GM12878 (cell line): ENCODE measurements around the gene CLDN14. TPM values are rescaled to one million over a fixed set of nuclear protein-coding genes. Genes with fewer than 3 reads are reported as not detected.

Source experiments
- ATAC-seq: fragments of 200-7000 bp; cut with Tn5 transposase; 3 replicates; pipeline ENCODE4 v1.9.1; 2020; ENCODE audit warnings: mild to moderate bottlenecking, moderate library complexity
- BruUV-seq: library from RNA; stranded (reverse); fragments of 400-500 nt; replicated peaks from 2 replicates; lab custom pipeline; 2021; lab: Mats Ljungman, UMichigan
- CTCF ChIA-PET: fragments of 300-600 bp; sonication (Branson Sonifier 250); formaldehyde crosslinking; extraction: SDS; loops from one replicate; lab custom pipeline; 2021; ENCODE audit warnings: inconsistent platforms; lab: Yijun Ruan, JAX
- POLR2A ChIA-PET: fragments of 350-600 bp; formaldehyde crosslinking; extraction: SDS; loops from one replicate; lab custom pipeline; 2021; ENCODE audit warnings: inconsistent platforms; lab: Charles Lee
- RAD21 ChIA-PET: fragments of 300-600 bp; sonication (Branson Sonifier 250); formaldehyde crosslinking; loops from one replicate; lab custom pipeline; 2023; ENCODE audit warnings: antibody characterized with exemption; ENCODE audit not compliant: unreplicated experiment; lab: Charles Lee
- SMC1A ChIA-PET: fragments of 300-600 bp; sonication (Branson Sonifier 250); formaldehyde crosslinking; loops from one replicate; lab custom pipeline; 2023; ENCODE audit not compliant: unreplicated experiment, uncharacterized antibody; lab: Charles Lee
- DNase-seq: peaks from one replicate; pipeline ENCODE4 v3.0.0-alpha.2; 2011; ENCODE audit warnings: low read depth, low spot score
- FAIRE-seq: peaks from 3 replicates; lab custom pipeline; 2011; peaks lifted over from hg19 to GRCh38; lab: Jason Lieb, UNC
- H2AFZ ChIP-seq: 2 replicates; pipeline ENCODE4 v1.6.0; 2011; ENCODE audit warnings: low read depth, low read length, control low read depth; ENCODE audit not compliant: control insufficient read depth
- H3K27ac ChIP-seq: 2 replicates; pipeline ENCODE4 v1.5.1; 2011; ENCODE audit warnings: control low read depth; ENCODE audit not compliant: control insufficient read depth, insufficient read depth
- H3K27me3 ChIP-seq, 2 experiments: replicated peaks in 1 of 2; 2 replicates each; pipeline versions ENCODE4 v1.6.0 to v1.6.1; 2011; ENCODE audit warnings: low read length in 1 of 2; ENCODE audit not compliant: control insufficient read depth in 2 of 2, insufficient read depth in 2 of 2
- H3K36me3 ChIP-seq, 2 experiments: 2 replicates each; pipeline ENCODE4 v1.5.1; 2011; ENCODE audit warnings: low read length in 1 of 2; ENCODE audit not compliant: control insufficient read depth in 2 of 2, insufficient read depth in 2 of 2
- H3K4me1 ChIP-seq: 2 replicates; pipeline ENCODE4 v1.6.1; 2011; ENCODE audit warnings: mild to moderate bottlenecking, low read length, moderate library complexity, mixed read lengths; ENCODE audit not compliant: control insufficient read depth, insufficient read depth
- H3K4me2 ChIP-seq: 2 replicates; pipeline ENCODE4 v1.6.0; 2011; ENCODE audit warnings: control low read depth; ENCODE audit not compliant: control insufficient read depth, insufficient read depth
- H3K4me3 ChIP-seq: fragments of 200-600 bp; sonication (generic); 2 replicates; pipeline ENCODE4 v1.5.1; 2016
- H3K79me2 ChIP-seq: 2 replicates; pipeline ENCODE4 v1.6.0; 2011; ENCODE audit warnings: low read length; ENCODE audit not compliant: control insufficient read depth, insufficient read depth
- H3K9ac ChIP-seq: 2 replicates; pipeline ENCODE4 v1.8.0; 2011; ENCODE audit warnings: low read length, control low read depth, mixed read lengths; ENCODE audit not compliant: control insufficient read depth, insufficient read depth
- H3K9me3 ChIP-seq: replicated peaks from 3 replicates; pipeline ENCODE4 v1.5.1; 2011; ENCODE audit warnings: mild to moderate bottlenecking, low read length; ENCODE audit not compliant: control insufficient read depth, insufficient read depth
- H4K20me1 ChIP-seq: 2 replicates; pipeline ENCODE4 v1.6.0; 2011; ENCODE audit not compliant: control insufficient read depth, insufficient read depth
- ATF2 ChIP-seq: IDR thresholded peaks from 2 replicates; pipeline ENCODE4 v1.6.1; 2012; ENCODE audit warnings: low read length, inconsistent platforms
- CBFB ChIP-seq: IDR thresholded peaks from 2 replicates; pipeline ENCODE4 v1.6.1; 2016; ENCODE audit warnings: antibody characterized with exemption, low read depth
- MEF2A ChIP-seq: IDR thresholded peaks from 2 replicates; pipeline ENCODE4 v1.6.1; 2011; ENCODE audit warnings: low read depth, mild to moderate bottlenecking, low read length, moderate library complexity; ENCODE audit not compliant: insufficient read depth
- MXI1 ChIP-seq: fragments of 150-350 bp; IDR thresholded peaks from 2 replicates; pipeline ENCODE4 v1.6.1; 2011; ENCODE audit warnings: low read depth, mild to moderate bottlenecking, inconsistent platforms, low read length, improper control_type of control experiment
- MYC ChIP-seq: IDR thresholded peaks from 2 replicates; pipeline ENCODE4 v1.6.1; 2011; ENCODE audit warnings: mild to moderate bottlenecking, low read length, moderate library complexity, inconsistent platforms; ENCODE audit not compliant: insufficient read depth, insufficient replicate concordance, insufficient read length, severe bottlenecking
- NFYA ChIP-seq: IDR thresholded peaks from 2 replicates; pipeline ENCODE4 v1.6.1; 2011; ENCODE audit warnings: low read depth, mild to moderate bottlenecking, low read length, improper control_type of control experiment, borderline replicate concordance
- PAX5 ChIP-seq: IDR thresholded peaks from 2 replicates; pipeline ENCODE4 v1.6.1; 2011; ENCODE audit warnings: low read depth, low read length, borderline replicate concordance
- SIN3A ChIP-seq: IDR thresholded peaks from 2 replicates; pipeline ENCODE4 v1.6.1; 2012; ENCODE audit warnings: low read depth, low read length, improper control_type of control experiment
- SMAD1 ChIP-seq: fragments of 450-650 bp; IDR thresholded peaks from 2 replicates; pipeline ENCODE4 v1.6.1; 2018; ENCODE audit warnings: mild to moderate bottlenecking, low read depth; ENCODE audit not compliant: partially characterized antibody
- SPI1 ChIP-seq: IDR thresholded peaks from 2 replicates; pipeline ENCODE4 v1.6.1; 2011; ENCODE audit warnings: low read depth, mild to moderate bottlenecking, low read length, moderate library complexity, borderline replicate concordance; ENCODE audit not compliant: insufficient read depth
- TCF12 ChIP-seq: IDR thresholded peaks from 2 replicates; pipeline ENCODE4 v1.6.1; 2011; ENCODE audit warnings: low read depth, mild to moderate bottlenecking, low read length
- ZSCAN29 ChIP-seq: fragments of 450-650 bp; IDR thresholded peaks from 2 replicates; pipeline ENCODE4 v1.6.1; 2017; ENCODE audit warnings: mild to moderate bottlenecking, moderate library complexity
- WGBS: methylation state at CpG from one replicate; pipeline ENCODE4 v1.1.6; 2016; ENCODE audit warnings: low lambda C conversion rate; ENCODE audit not compliant: insufficient replicate concordance, insufficient coverage; ENCODE audit errors: missing lambda C conversion rate; 5-methylcytosine and 5-hydroxymethylcytosine counted together
- in situ Hi-C: fragments of 300-500 bp; cut with MboI; formaldehyde crosslinking; loops from 9 replicates; pipeline ENCODE4 v1.14.3; 2018; ENCODE audit warnings: mixed read lengths
- intact Hi-C: fragments of 100-400 bp; cut with micrococcal nuclease; formaldehyde crosslinking; loops from one replicate; pipeline ENCODE4 v1.14.2; 2022; ENCODE audit not compliant: unreplicated experiment
- polyA plus RNA-seq, 11 experiments: library from polyadenylated mRNA; depleted of rRNA in 4 of 11; unstranded in 6 of 11; stranded (reverse) in 5 of 11; fragments of >200 nt; fragmentation: Nextera tagmentation in 4 of 11; fragmentation: Illumina TruSeq in 1 of 11; extraction: Ambion mirVana in 4 of 11; extraction: Trizol in 1 of 11; gene quantifications; 1 replicate in 1 of 11; 2 replicates in 10 of 11; pipeline versions ENCODE4 v1.2.1 to v1.2.3, GENCODE V29; 2011 to 2016; ENCODE audit warnings: inconsistent platforms in 2 of 11, missing spikeins in 2 of 11, low read depth in 1 of 11
- total RNA-seq, 4 experiments: library from RNA; depleted of rRNA in 3 of 4; stranded (reverse); fragments of >200 nt in 3 of 4; fragmentation: Illumina TruSeq in 1 of 4; extraction: Trizol in 1 of 4; gene quantifications; 2 replicates each; pipeline versions ENCODE4 v1.2.1 to v1.2.3, GENCODE V29; 2013 to 2021
- TF ChIP-seq, protein P1 (sequence below): IDR thresholded peaks from 2 replicates; pipeline ENCODE4 v1.6.1; 2012; ENCODE audit warnings: improper control_type of control experiment, low read depth, low read length; ENCODE audit not compliant: insufficient replicate concordance
- TF ChIP-seq, protein P2 (sequence below): fragments of 450-650 bp; IDR thresholded peaks from 2 replicates; pipeline ENCODE4 v1.6.1; 2017; ENCODE audit warnings: antibody characterized with exemption, mild to moderate bottlenecking, moderate library complexity

The CLDN14 gene
- total and polyA plus RNA-seq, 10 of the 15 experiments (the other 5 are each of a cell fraction or from before 2014, with no cell fraction given), result 0.90 to 19.4 (median 6.6) TPM

GRCh38 chr21:36524477-36524876, 44.6 kb upstream of the CLDN14 start:
- H3K27me3 ChIP-seq, result no peaks in the 10 kb centered on the region
- no peaks in the 10 kb centered on the region for H3K36me3 ChIP-seq
- POLR2A ChIA-PET, result interaction anchor here (1.7 kb wide), 1 partner anchor 11 kb away, joined by 6 read pairs; no protein-coding TSS in a partner anchor
- no peaks in the 10 kb centered on the region for H4K20me1 ChIP-seq
- no peak overlapping the region for H2AFZ ChIP-seq
- peaks cover 4% of the 10 kb centered on the region; the same call in 1 of the 2 replicates for H3K4me1 ChIP-seq
- in situ Hi-C loops (loop anchor here (25.0 kb wide), 1 partner anchor 1713 kb away; no protein-coding TSS in a partner anchor), intact Hi-C loops (no loop called here)
- FAIRE-seq (no peak), DNase-seq (no peak), ATAC-seq (no peak)
- RAD21 ChIA-PET, result no interaction called here
- WGBS, result 76% methylated on average over 9 of the region's 9 CpGs
- H3K27ac ChIP-seq, result no peak overlapping the region
- H3K4me2 ChIP-seq, result no peak overlapping the region
- SMC1A ChIA-PET, result interaction anchor here (2.7 kb wide), 1 partner anchor 19 kb away, joined by 9 read pairs; no protein-coding TSS in a partner anchor
- CTCF ChIA-PET, result no interaction called here
- no TSS peak for BruUV-seq
- no peak overlapping the region for H3K4me3 ChIP-seq
- H3K9ac ChIP-seq, result no peak overlapping the region
- H3K79me2 ChIP-seq, result no peaks in the 10 kb centered on the region
- H3K9me3 ChIP-seq, result peaks cover 16% of the 10 kb centered on the region; the same call in 2 of the 3 replicates
- TF ChIP-seq TCF12 (no peak), SIN3A (no peak), MYC (no peak), NFYA (no peak), CBFB (no peak), SPI1 (no peak), SMAD1 (no peak), ZSCAN29 (no peak), MXI1 (no peak), ATF2 (no peak), MEF2A (no peak), PAX5 (no peak)
- TF ChIP-seq, protein P1, sequence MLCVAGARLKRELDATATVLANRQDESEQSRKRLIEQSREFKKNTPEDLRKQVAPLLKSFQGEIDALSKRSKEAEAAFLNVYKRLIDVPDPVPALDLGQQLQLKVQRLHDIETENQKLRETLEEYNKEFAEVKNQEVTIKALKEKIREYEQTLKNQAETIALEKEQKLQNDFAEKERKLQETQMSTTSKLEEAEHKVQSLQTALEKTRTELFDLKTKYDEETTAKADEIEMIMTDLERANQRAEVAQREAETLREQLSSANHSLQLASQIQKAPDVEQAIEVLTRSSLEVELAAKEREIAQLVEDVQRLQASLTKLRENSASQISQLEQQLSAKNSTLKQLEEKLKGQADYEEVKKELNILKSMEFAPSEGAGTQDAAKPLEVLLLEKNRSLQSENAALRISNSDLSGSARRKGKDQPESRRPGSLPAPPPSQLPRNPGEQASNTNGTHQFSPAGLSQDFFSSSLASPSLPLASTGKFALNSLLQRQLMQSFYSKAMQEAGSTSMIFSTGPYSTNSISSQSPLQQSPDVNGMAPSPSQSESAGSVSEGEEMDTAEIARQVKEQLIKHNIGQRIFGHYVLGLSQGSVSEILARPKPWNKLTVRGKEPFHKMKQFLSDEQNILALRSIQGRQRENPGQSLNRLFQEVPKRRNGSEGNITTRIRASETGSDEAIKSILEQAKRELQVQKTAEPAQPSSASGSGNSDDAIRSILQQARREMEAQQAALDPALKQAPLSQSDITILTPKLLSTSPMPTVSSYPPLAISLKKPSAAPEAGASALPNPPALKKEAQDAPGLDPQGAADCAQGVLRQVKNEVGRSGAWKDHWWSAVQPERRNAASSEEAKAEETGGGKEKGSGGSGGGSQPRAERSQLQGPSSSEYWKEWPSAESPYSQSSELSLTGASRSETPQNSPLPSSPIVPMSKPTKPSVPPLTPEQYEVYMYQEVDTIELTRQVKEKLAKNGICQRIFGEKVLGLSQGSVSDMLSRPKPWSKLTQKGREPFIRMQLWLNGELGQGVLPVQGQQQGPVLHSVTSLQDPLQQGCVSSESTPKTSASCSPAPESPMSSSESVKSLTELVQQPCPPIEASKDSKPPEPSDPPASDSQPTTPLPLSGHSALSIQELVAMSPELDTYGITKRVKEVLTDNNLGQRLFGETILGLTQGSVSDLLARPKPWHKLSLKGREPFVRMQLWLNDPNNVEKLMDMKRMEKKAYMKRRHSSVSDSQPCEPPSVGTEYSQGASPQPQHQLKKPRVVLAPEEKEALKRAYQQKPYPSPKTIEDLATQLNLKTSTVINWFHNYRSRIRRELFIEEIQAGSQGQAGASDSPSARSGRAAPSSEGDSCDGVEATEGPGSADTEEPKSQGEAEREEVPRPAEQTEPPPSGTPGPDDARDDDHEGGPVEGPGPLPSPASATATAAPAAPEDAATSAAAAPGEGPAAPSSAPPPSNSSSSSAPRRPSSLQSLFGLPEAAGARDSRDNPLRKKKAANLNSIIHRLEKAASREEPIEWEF, result no peak
- TF ChIP-seq, protein P2, sequence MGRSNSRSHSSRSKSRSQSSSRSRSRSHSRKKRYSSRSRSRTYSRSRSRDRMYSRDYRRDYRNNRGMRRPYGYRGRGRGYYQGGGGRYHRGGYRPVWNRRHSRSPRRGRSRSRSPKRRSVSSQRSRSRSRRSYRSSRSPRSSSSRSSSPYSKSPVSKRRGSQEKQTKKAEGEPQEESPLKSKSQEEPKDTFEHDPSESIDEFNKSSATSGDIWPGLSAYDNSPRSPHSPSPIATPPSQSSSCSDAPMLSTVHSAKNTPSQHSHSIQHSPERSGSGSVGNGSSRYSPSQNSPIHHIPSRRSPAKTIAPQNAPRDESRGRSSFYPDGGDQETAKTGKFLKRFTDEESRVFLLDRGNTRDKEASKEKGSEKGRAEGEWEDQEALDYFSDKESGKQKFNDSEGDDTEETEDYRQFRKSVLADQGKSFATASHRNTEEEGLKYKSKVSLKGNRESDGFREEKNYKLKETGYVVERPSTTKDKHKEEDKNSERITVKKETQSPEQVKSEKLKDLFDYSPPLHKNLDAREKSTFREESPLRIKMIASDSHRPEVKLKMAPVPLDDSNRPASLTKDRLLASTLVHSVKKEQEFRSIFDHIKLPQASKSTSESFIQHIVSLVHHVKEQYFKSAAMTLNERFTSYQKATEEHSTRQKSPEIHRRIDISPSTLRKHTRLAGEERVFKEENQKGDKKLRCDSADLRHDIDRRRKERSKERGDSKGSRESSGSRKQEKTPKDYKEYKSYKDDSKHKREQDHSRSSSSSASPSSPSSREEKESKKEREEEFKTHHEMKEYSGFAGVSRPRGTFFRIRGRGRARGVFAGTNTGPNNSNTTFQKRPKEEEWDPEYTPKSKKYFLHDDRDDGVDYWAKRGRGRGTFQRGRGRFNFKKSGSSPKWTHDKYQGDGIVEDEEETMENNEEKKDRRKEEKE, result no peak
